Kidney (tissue), 14 donors: Measurements from ENCODE around the gene UPK1A. TPM values are rescaled to one million over a fixed set of nuclear protein-coding genes. Genes with fewer than 3 reads are reported as not detected.

ENCODE experiments used
- DNase-seq, 5 donors: peaks; one replicate each; pipeline ENCODE4 v3.0.0-alpha.2; 2013 to 2020
- FAIRE-seq: peaks from 2 replicates; lab custom pipeline; 2012; peaks lifted over from hg19 to GRCh38; lab: Jason Lieb, UNC
- H3K27ac ChIP-seq, 2 donors: one replicate each; pipeline ENCODE4 v1.7.0; 2013; ENCODE audit warnings: low read depth in 2 of 2, low read length in 2 of 2, inconsistent platforms in 1 of 2
- H3K27me3 ChIP-seq: one replicate; pipeline ENCODE4 v1.7.1; 2013; ENCODE audit warnings: low read length, inconsistent platforms; ENCODE audit not compliant: control insufficient read depth, insufficient read depth
- H3K36me3 ChIP-seq, 3 donors: one replicate each; pipeline versions ENCODE4 v1.7.0 to v1.7.1; 2013; ENCODE audit warnings: low read length in 3 of 3, control low read depth in 1 of 3, inconsistent platforms in 1 of 3; ENCODE audit not compliant: insufficient read depth in 3 of 3, control insufficient read depth in 2 of 3
- H3K4me1 ChIP-seq, 3 donors: one replicate each; pipeline versions ENCODE4 v1.7.0 to v1.7.1; 2013; ENCODE audit warnings: low read length in 3 of 3, inconsistent platforms in 1 of 3, low read depth in 1 of 3; ENCODE audit not compliant: control insufficient read depth in 2 of 3, insufficient read depth in 2 of 3
- H3K4me3 ChIP-seq, 3 donors: one replicate each; pipeline versions ENCODE4 v1.7.0 to v1.8.1; 2013; ENCODE audit warnings: low read length in 3 of 3, control low read depth in 1 of 3, inconsistent platforms in 1 of 3
- H3K9ac ChIP-seq, 3 donors: one replicate each; pipeline versions ENCODE4 v1.7.0 to v1.7.1; 2013; ENCODE audit warnings: low read length in 3 of 3, control low read depth in 1 of 3, inconsistent platforms in 1 of 3
- H3K9me3 ChIP-seq, 3 donors: one replicate each; pipeline versions ENCODE4 v1.7.0 to v1.7.1; 2013; ENCODE audit warnings: low read length in 3 of 3, control low read depth in 1 of 3, inconsistent platforms in 1 of 3; ENCODE audit not compliant: control insufficient read depth in 2 of 3, insufficient read depth in 1 of 3
- CTCF ChIP-seq: IDR thresholded peaks from 3 replicates; pipeline ENCODE4 v1.5.1; 2012; ENCODE audit warnings: mild to moderate bottlenecking, moderate library complexity, borderline replicate concordance; ENCODE audit not compliant: insufficient read depth; ENCODE audit errors: extremely low read depth
- intact Hi-C: fragments of 100-400 bp; cut with DNase I; formaldehyde crosslinking; loops from one replicate; pipeline ENCODE4 v1.11.1; 2022
- polyA plus RNA-seq: library from polyadenylated mRNA; stranded (reverse); fragments of 350-450 nt; fragmentation: Illumina TruSeq; extraction: RNeasy Lipid Tissue Mini Kit (QIAGEN cat#74804); gene quantifications from one replicate; pipeline ENCODE4 v1.2.3, GENCODE V29; 2014; ENCODE audit warnings: low read depth, low replicate concordance; ENCODE audit not compliant: insufficient read depth
- total RNA-seq: library from RNA; stranded (reverse); fragmentation: NEBNext Ultra II Directional; extraction: Animal tissue kit (Norgen Biotek cat#: 25700); gene quantifications from one replicate; pipeline ENCODE4 v1.2.1, GENCODE V29; 2021
- donor health status: control.
- donor health status: control.
- donor health status: control.
- donor health status: control.
- donor health status: control.
- donor health status: DM: yes; HTN: yes; CAD: no.
- donor health status: Normal renal cell carcinoma (clear cell type).

UPK1A gene
- total and polyA plus RNA-seq, 2 donors from 2014 or later, result 0.32 TPM; not detected in 1

- FAIRE-seq (no peak), DNase-seq (no peak)
- Histone ChIP-seq H3K27ac (no peak overlapping the region), H3K4me1 (no peaks in the 10 kb centered on the region), H3K27me3 (no peaks in the 10 kb centered on the region), H3K9me3 (no peaks in the 10 kb centered on the region), H3K4me3 (no peak overlapping the region), H3K36me3 (peaks cover 0 to 2% (median 0%) of the 10 kb centered on the region in 3 donors), H3K9ac (no peak overlapping the region)
- intact Hi-C loops, result no loop called here
- TF ChIP-seq CTCF, result no peak
Observed at GRCh38 chr19:35620001-35620400, 46.3 kb upstream of the UPK1A start.

- Histone ChIP-seq H3K9ac (no peak overlapping the region), H3K9me3 (no peaks in the 10 kb centered on the region), H3K27me3 (no peaks in the 10 kb centered on the region), H3K4me1 (no peaks in the 10 kb centered on the region), H3K27ac (no peak overlapping the region), H3K36me3 (no peaks in the 10 kb centered on the region), H3K4me3 (no peak overlapping the region)
- no peak for DNase-seq
- TF ChIP-seq CTCF, result no peak
- intact Hi-C loops, result no loop called here
- FAIRE-seq, result no peak
Observed at GRCh38 chr19:35621708-35622107, 44.6 kb upstream of the UPK1A start.

- Histone ChIP-seq H3K9me3 (no peaks in the 10 kb centered on the region), H3K27ac (no peak overlapping the region), H3K27me3 (no peaks in the 10 kb centered on the region), H3K36me3 (no peaks in the 10 kb centered on the region), H3K4me3 (no peak overlapping the region), H3K4me1 (no peaks in the 10 kb centered on the region), H3K9ac (no peak overlapping the region)
- no peak for FAIRE-seq
- intact Hi-C loops, result no loop called here
- DNase-seq, result no peak
- TF ChIP-seq CTCF, result no peak
Observed at GRCh38 chr19:35622750-35623149, 43.6 kb upstream of the UPK1A start.
